ENCODE data around the gene SRL. TPM values are rescaled to one million over a fixed set of nuclear protein-coding genes. Genes with fewer than 3 reads are reported as not detected.
"Not testable (repeated sequence)": the region's sequence is repeated elsewhere in the genome, so short reads cannot be mapped to it uniquely, and the experiment has no call there.

Gene SRL
- total and polyA plus RNA-seq, 11 donors, result 218 to 760 (median 491) TPM

DNA sequence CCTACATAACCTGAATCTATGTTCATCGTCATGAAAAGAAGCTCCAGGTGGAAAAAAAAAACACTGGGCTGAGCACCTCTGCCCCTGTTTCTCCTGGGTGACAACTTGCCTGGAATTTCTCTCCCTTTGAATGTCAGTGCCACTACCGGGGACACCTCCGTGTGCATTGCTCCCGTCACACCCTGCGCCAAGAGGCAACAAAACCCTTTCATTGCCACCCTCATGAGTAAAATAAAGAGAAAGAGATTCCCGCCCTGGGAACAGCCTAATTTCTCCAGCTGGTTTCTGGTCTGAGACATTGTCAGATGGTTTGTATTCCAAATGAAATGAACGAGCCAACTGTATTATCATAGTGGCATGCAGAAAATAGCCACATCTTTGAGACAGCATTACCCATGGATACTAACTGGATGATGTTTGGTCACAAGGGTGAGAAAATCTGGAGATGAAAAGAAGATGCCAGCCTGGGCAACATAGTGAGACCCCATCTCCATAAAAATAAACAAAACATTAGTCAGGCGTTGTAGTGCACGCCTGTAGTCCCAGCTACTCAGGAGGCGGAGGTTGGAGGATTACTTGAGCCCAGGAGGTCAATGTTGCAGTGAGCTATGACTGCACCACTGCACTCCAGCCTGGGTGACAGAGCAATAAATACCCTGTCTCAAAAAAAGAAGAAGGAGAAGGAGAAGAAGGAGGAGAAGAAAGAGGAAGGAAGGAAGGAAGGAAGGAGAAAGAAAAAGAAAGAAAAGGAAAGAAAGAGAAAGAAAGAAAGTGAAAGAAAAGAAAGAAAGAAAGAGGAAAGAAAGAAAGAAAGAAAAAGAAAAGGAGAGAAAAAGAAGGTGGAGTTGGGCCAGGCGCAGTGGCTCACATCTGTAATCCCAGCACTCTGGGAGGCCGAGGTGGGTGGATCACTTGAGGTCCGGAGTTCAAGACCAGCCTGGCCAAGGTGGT lies 83.5 kb downstream of the SRL start:
- no peaks in the 10 kb centered on the region for H3K9me3 ChIP-seq
- no peak overlapping the region for H3K27ac ChIP-seq
- WGBS, 4 donors, result 76 to 81% (median 80%) methylated on average over 13 of the region's 13 CpGs
- intact Hi-C loops (cut with DNase I), result no loop called here
- no peak overlapping the region for H3K4me3 ChIP-seq
- no peaks in the 10 kb centered on the region for H3K36me3 ChIP-seq
- TF ChIP-seq, protein P1, sequence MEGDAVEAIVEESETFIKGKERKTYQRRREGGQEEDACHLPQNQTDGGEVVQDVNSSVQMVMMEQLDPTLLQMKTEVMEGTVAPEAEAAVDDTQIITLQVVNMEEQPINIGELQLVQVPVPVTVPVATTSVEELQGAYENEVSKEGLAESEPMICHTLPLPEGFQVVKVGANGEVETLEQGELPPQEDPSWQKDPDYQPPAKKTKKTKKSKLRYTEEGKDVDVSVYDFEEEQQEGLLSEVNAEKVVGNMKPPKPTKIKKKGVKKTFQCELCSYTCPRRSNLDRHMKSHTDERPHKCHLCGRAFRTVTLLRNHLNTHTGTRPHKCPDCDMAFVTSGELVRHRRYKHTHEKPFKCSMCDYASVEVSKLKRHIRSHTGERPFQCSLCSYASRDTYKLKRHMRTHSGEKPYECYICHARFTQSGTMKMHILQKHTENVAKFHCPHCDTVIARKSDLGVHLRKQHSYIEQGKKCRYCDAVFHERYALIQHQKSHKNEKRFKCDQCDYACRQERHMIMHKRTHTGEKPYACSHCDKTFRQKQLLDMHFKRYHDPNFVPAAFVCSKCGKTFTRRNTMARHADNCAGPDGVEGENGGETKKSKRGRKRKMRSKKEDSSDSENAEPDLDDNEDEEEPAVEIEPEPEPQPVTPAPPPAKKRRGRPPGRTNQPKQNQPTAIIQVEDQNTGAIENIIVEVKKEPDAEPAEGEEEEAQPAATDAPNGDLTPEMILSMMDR (IDR thresholded peaks at IDR 0.05), result no peak
- no peak for TF ChIP-seq POLR2A (IDR thresholded peaks at IDR 0.05)
- H3K4me1 ChIP-seq, result no peaks in the 10 kb centered on the region
- no peaks in the 10 kb centered on the region for H3K27me3 ChIP-seq
- ATAC-seq (no peak), DNase-seq (no peak)

GRCh38 chr16:4157376-4157825 lies 84.5 kb downstream of the SRL start:
- intact Hi-C loops (cut with DNase I), result no loop called here
- H3K9me3 ChIP-seq, result no peaks in the 10 kb centered on the region

GRCh38 chr16:4156503-4156902 lies 85.4 kb downstream of the SRL start:
- H3K27ac ChIP-seq; H3K4me1 ChIP-seq; DNase-seq; H3K36me3 ChIP-seq; ATAC-seq; H3K4me3 ChIP-seq; intact Hi-C loops (cut with DNase I); H3K27me3 ChIP-seq; H3K9me3 ChIP-seq: not testable (repeated sequence)
- WGBS, 4 donors, result 82 to 91% (median 83%) methylated on average over 3 of the region's 3 CpGs

More at GRCh38 chr16:4157376-4157825, 84.5 kb downstream of the SRL start:
- DNase-seq (no peak), ATAC-seq (no peak)
- no peaks in the 10 kb centered on the region for H3K4me1 ChIP-seq
- no peak overlapping the region for H3K4me3 ChIP-seq
- 84 to 89% (median 87%) methylated on average over 4 of the region's 4 CpGs for WGBS, 4 donors
- H3K36me3 ChIP-seq, result no peaks in the 10 kb centered on the region
- no peak overlapping the region for H3K27ac ChIP-seq
- TF ChIP-seq, protein P1 (IDR thresholded peaks at IDR 0.05), result no peak
- TF ChIP-seq POLR2A (IDR thresholded peaks at IDR 0.05), result no peak
- H3K27me3 ChIP-seq, result no peaks in the 10 kb centered on the region

- H3K27ac ChIP-seq; intact Hi-C loops (cut with DNase I); H3K4me1 ChIP-seq; H3K27me3 ChIP-seq; ATAC-seq; H3K36me3 ChIP-seq; H3K4me3 ChIP-seq; H3K9me3 ChIP-seq: not testable (repeated sequence)
- WGBS, 4 donors, result 91 to 93% (median 91%) methylated on average over 13 of the region's 13 CpGs
- peak in 1 of 5 donors; percentile 35 for DNase-seq
These were observed 88.5 kb downstream of the SRL start for GRCh38 chr16:4153364-4153763.

DNA sequence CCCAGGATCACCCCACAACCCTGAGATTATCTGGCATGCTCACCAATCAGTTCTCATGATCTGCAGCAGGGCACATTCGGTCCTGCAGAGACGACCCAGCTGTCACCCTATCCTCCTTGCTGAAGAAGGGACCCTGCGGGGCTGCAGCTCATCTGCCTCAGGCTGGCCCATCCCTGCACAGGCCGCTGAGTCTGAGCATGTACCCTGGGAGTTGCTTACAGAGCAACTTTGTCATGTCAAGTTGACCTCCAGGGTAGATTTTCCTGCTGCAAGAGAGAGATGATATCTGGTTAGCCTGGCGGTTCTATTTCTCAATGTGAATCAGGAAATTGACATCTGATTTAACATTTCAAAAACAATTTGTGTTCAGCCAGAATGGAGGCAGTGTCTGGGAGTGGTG lies 89.6 kb downstream of the SRL start:
- TF ChIP-seq, protein P1 (IDR thresholded peaks at IDR 0.05), result no peak
- no peak for TF ChIP-seq POLR2A (IDR thresholded peaks at IDR 0.05)
- no peaks in the 10 kb centered on the region for H3K4me1 ChIP-seq
- H3K27ac ChIP-seq, result no peak overlapping the region
- DNase-seq, result peak in 1 of 5 donors; percentile 22
- H3K4me3 ChIP-seq, result no peak overlapping the region
- intact Hi-C loops (cut with DNase I), result no loop called here
- ATAC-seq, result peak in 1 of 4 donors; percentile 27
- H3K9me3 ChIP-seq, result peaks cover 0 to 8% (median 0%) of the 10 kb centered on the region in 12 donors
- H3K36me3 ChIP-seq, result no peaks in the 10 kb centered on the region
- no peaks in the 10 kb centered on the region for H3K27me3 ChIP-seq
- 79 to 88% (median 81%) methylated on average over 4 to 5 of the region's 5 CpGs for WGBS, 4 donors

Data from heart left ventricle (tissue), 16 donors.